Motor neuron (in vitro differentiated cells): ENCODE measurements around the gene IL12A. TPM values are rescaled to one million over a fixed set of nuclear protein-coding genes. Genes with fewer than 3 reads are reported as not detected.

Experiments used
- total RNA-seq, 8 experiments: library from RNA; unstranded; fragments of 300-600 nt; gene quantifications; 2 replicates each; pipeline versions ENCODE4 v1.2.3 to v1.2.4, GENCODE V29; 2022

Gene IL12A
- total RNA-seq, 8 experiments from 2014 or later, result 0.22 to 2.7 (median 0.62) TPM

Other genes starting within 250 kb of the IL12A start
- 10 to 100 TPM in 5 of 8 experiments, 1 to 10 TPM in 2, under 1 TPM in 1; 0.36 to 98.2 (median 59.6) TPM for gene SCHIP1, start 149.0 kb upstream of the IL12A start, total RNA-seq
- 1 to 10 TPM in 4 of 8 experiments, under 1 TPM in 3, not detected in 1; 0.20 to 3.9 (median 1.1) TPM for gene C3orf80, start 236.6 kb downstream of the IL12A start, total RNA-seq